BJ (cell line): Measurements from ENCODE around the gene MXRA8. TPM values are rescaled to one million over a fixed set of nuclear protein-coding genes. Genes with fewer than 3 reads are reported as not detected.

Experiments
- CTCF ChIA-PET: fragments of 350-600 bp; formaldehyde crosslinking; extraction: SDS; loops from one replicate; lab custom pipeline; 2021; ENCODE audit warnings: antibody characterized with exemption, inconsistent platforms; lab: Yijun Ruan, JAX
- POLR2A ChIA-PET: fragments of 300-600 bp; sonication (Branson Sonifier 250); formaldehyde crosslinking; extraction: SDS; loops from one replicate; lab custom pipeline; 2021; ENCODE audit warnings: antibody characterized with exemption; lab: Charles Lee
- DNase-seq: peaks from one replicate; pipeline ENCODE4 v3.0.0-alpha.2; 2011; ENCODE audit warnings: low read depth
- H3K27me3 ChIP-seq: 2 replicates; pipeline ENCODE4 v1.6.0; 2011; ENCODE audit warnings: low read length; ENCODE audit not compliant: control insufficient read depth, insufficient read depth
- H3K36me3 ChIP-seq: 2 replicates; pipeline ENCODE4 v1.5.1; 2011; ENCODE audit warnings: low read length; ENCODE audit not compliant: control insufficient read depth, insufficient read depth
- H3K4me3 ChIP-seq: 2 replicates; pipeline ENCODE4 v1.5.1; 2011; ENCODE audit warnings: low read depth, mild to moderate bottlenecking, control low read depth, low read length
- polyA plus RNA-seq: library from polyadenylated mRNA; depleted of rRNA; stranded (reverse); fragments of >200 nt; gene quantifications from 2 replicates; pipeline ENCODE4 v1.2.3, GENCODE V29; 2011; rRNA removed
- TF ChIP-seq, protein P1 (sequence below): IDR thresholded peaks from 2 replicates; pipeline ENCODE4 v1.5.1; 2011; ENCODE audit warnings: low read depth, mild to moderate bottlenecking, control low read depth, inconsistent platforms, low read length, moderate library complexity; ENCODE audit not compliant: insufficient read depth

MXRA8 gene
- polyA plus RNA-seq, 1 experiment = 702 TPM

DNA sequence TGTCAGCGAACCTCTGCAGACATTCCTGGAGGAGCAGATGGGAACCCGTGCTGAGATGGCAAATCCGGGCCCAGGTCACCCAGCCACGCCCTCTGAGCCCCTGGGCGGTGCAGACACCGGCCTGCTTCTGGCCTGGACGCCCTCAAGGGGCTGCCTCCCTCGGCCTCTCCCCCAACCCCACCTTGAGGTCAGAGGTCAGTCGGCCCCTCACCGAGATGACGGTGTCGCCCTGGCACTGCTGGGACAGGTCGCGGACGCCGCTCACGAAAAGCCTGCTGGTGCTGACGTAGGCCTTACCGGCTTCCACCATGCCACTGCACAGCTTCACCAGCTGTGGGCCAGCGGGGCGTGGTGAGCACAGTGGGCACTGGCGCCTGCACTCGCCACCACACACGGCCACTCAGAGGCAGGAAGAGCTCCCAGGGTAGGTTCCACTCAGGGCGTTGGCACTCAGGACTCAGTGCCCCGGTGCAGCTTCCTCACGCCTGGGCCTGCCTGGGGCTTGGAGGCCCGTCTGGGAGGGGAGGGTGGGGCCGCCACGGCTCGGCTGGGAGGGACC, 55.3 kb downstream of the MXRA8 start:
- TF ChIP-seq, protein P1, sequence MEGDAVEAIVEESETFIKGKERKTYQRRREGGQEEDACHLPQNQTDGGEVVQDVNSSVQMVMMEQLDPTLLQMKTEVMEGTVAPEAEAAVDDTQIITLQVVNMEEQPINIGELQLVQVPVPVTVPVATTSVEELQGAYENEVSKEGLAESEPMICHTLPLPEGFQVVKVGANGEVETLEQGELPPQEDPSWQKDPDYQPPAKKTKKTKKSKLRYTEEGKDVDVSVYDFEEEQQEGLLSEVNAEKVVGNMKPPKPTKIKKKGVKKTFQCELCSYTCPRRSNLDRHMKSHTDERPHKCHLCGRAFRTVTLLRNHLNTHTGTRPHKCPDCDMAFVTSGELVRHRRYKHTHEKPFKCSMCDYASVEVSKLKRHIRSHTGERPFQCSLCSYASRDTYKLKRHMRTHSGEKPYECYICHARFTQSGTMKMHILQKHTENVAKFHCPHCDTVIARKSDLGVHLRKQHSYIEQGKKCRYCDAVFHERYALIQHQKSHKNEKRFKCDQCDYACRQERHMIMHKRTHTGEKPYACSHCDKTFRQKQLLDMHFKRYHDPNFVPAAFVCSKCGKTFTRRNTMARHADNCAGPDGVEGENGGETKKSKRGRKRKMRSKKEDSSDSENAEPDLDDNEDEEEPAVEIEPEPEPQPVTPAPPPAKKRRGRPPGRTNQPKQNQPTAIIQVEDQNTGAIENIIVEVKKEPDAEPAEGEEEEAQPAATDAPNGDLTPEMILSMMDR = no peak
- no peak for DNase-seq
- H3K27me3 ChIP-seq = no peaks in the 10 kb centered on the region
- peaks cover 4% of the 10 kb centered on the region for H3K36me3 ChIP-seq
- ChIA-PET POLR2A (no interaction called here), CTCF (interaction anchor here (1.5 kb wide), 1 partner anchor 180 kb away, joined by 4 read pairs; no protein-coding TSS in a partner anchor)
- H3K4me3 ChIP-seq = no peak overlapping the region

Other genes with a start within 250 kb of the MXRA8 start
- gene C1orf159, start 242.5 kb downstream of the MXRA8 start, polyA plus RNA-seq = 4.3 and 8.9 TPM in 2 replicates
- not detected in 2 replicates for gene TTLL10, start 184.7 kb downstream of the MXRA8 start, polyA plus RNA-seq
- 0.40 TPM in 1 of 2 replicates, not detected in the other for gene TNFRSF18, start 152.0 kb downstream of the MXRA8 start, polyA plus RNA-seq
- not detected in 2 replicates for gene TNFRSF4, start 144.4 kb downstream of the MXRA8 start, polyA plus RNA-seq
- 119 and 188 TPM in 2 replicates for gene SDF4, start 126.6 kb downstream of the MXRA8 start, polyA plus RNA-seq
- gene B3GALT6, start 126.3 kb downstream of the MXRA8 start, polyA plus RNA-seq = 16.9 and 20.9 TPM in 2 replicates
- 0.42 and 0.43 TPM in 2 replicates for gene C1QTNF12, start 111.8 kb downstream of the MXRA8 start, polyA plus RNA-seq
- gene UBE2J2, start 84.7 kb downstream of the MXRA8 start, polyA plus RNA-seq = 20.5 and 25.7 TPM in 2 replicates
- 1.1 and 1.9 TPM in 2 replicates for gene SCNN1D, start 78.1 kb downstream of the MXRA8 start, polyA plus RNA-seq
- gene ACAP3, start 50.6 kb downstream of the MXRA8 start, polyA plus RNA-seq = 19.5 and 33.9 TPM in 2 replicates
- gene PUSL1, start 50.0 kb downstream of the MXRA8 start, polyA plus RNA-seq = 11.9 and 18.2 TPM in 2 replicates
- 52.0 and 95.8 TPM in 2 replicates for gene INTS11, start 33.9 kb downstream of the MXRA8 start, polyA plus RNA-seq
- gene CPTP, start 33.8 kb downstream of the MXRA8 start, polyA plus RNA-seq = 11.1 and 14.2 TPM in 2 replicates
- 0.06 and 0.11 TPM in 2 replicates for gene TAS1R3, start 27.3 kb downstream of the MXRA8 start, polyA plus RNA-seq
- gene DVL1, start 9.1 kb downstream of the MXRA8 start, polyA plus RNA-seq = 16.2 and 23.6 TPM in 2 replicates
- 73.2 and 97.8 TPM in 2 replicates for gene AURKAIP1, start 16.7 kb upstream of the MXRA8 start, polyA plus RNA-seq
- 142 and 175 TPM in 2 replicates for gene CCNL2, start 40.8 kb upstream of the MXRA8 start, polyA plus RNA-seq
- gene MRPL20, start 48.7 kb upstream of the MXRA8 start, polyA plus RNA-seq = 84.8 and 121 TPM in 2 replicates
- gene ANKRD65, start 62.7 kb upstream of the MXRA8 start, polyA plus RNA-seq = 0.31 and 0.43 TPM in 2 replicates
- gene VWA1, start 77.1 kb upstream of the MXRA8 start, polyA plus RNA-seq = 1.7 and 2.0 TPM in 2 replicates
- gene ATAD3C, start 91.1 kb upstream of the MXRA8 start, polyA plus RNA-seq = 0.06 and 0.20 TPM in 2 replicates
- 9.5 and 12.5 TPM in 2 replicates for gene ATAD3B, start 113.2 kb upstream of the MXRA8 start, polyA plus RNA-seq
- gene ATAD3A, start 153.6 kb upstream of the MXRA8 start, polyA plus RNA-seq = 12.5 and 19.7 TPM in 2 replicates
- 5.5 and 8.7 TPM in 2 replicates for gene TMEM240, start 182.1 kb upstream of the MXRA8 start, polyA plus RNA-seq
- 101 and 121 TPM in 2 replicates for gene SSU72, start 216.3 kb upstream of the MXRA8 start, polyA plus RNA-seq
- gene FNDC10, start 241.6 kb upstream of the MXRA8 start, polyA plus RNA-seq = 2.7 and 4.4 TPM in 2 replicates